Stimulated activated CD8-positive, alpha-beta memory T cell treated with anti-CD3 and anti-CD28 coated beads, Interleukin-4, amount 100 ng/mL, for 24 hours (primary cell): ENCODE measurements around the gene ATP8A2.
"Not testable (repeated sequence)": the region's sequence is repeated elsewhere in the genome, so short reads cannot be mapped to it uniquely, and the experiment has no call there.

Experiments
- DNase-seq: peaks from one replicate; pipeline ENCODE4 v3.0.0-alpha.2; 2020; ENCODE audit warnings: low read depth

ATP8A2 gene

GRCh38 chr13:25463496-25463895 lies 91.7 kb downstream of the ATP8A2 start:
- no peak for DNase-seq

- no peak for DNase-seq
Measured at GRCh38 chr13:25466880-25467279, 95.1 kb downstream of the ATP8A2 start.

- DNase-seq = peak; percentile 6
Measured at GRCh38 chr13:25468325-25469168, 96.8 kb downstream of the ATP8A2 start.

GRCh38 chr13:25469169-25469525 lies 97.4 kb downstream of the ATP8A2 start:
- DNase-seq = no peak

- no peak for DNase-seq
Measured at GRCh38 chr13:25473864-25474263, 102.1 kb downstream of the ATP8A2 start.

GRCh38 chr13:25478186-25478585 lies 106.4 kb downstream of the ATP8A2 start:
- no peak for DNase-seq

GRCh38 chr13:25489238-25489637 lies 117.5 kb downstream of the ATP8A2 start:
- DNase-seq = no peak

GRCh38 chr13:25490236-25490635 lies 118.5 kb downstream of the ATP8A2 start:
- no peak for DNase-seq

- no peak for DNase-seq
Measured at GRCh38 chr13:25493931-25494640, 122.3 kb downstream of the ATP8A2 start.

GRCh38 chr13:25494698-25495411 lies 123.1 kb downstream of the ATP8A2 start:
- no peak for DNase-seq

GRCh38 chr13:25501231-25501630 lies 129.5 kb downstream of the ATP8A2 start:
- no peak for DNase-seq

- DNase-seq = no peak
Measured at GRCh38 chr13:25502031-25502430, 130.3 kb downstream of the ATP8A2 start.

GRCh38 chr13:25502551-25502950 lies 130.8 kb downstream of the ATP8A2 start:
- no peak for DNase-seq

- DNase-seq = no peak
Measured at GRCh38 chr13:25503856-25504255, 132.1 kb downstream of the ATP8A2 start.

- DNase-seq = no peak
Measured at GRCh38 chr13:25507841-25508240, 136.1 kb downstream of the ATP8A2 start.

- not testable (repeated sequence) for DNase-seq
Measured at GRCh38 chr13:25513060-25513459, 141.3 kb downstream of the ATP8A2 start.

- DNase-seq = no peak
Measured at GRCh38 chr13:25518441-25518840, 146.7 kb downstream of the ATP8A2 start.

- DNase-seq = no peak
Measured at GRCh38 chr13:25525884-25526283, 154.1 kb downstream of the ATP8A2 start.

GRCh38 chr13:25528266-25528665 lies 156.5 kb downstream of the ATP8A2 start:
- DNase-seq = no peak

- no peak for DNase-seq
Measured at GRCh38 chr13:25529425-25529824, 157.7 kb downstream of the ATP8A2 start.

GRCh38 chr13:25538276-25538675 lies 166.5 kb downstream of the ATP8A2 start:
- DNase-seq = no peak

GRCh38 chr13:25541434-25542123 lies 169.8 kb downstream of the ATP8A2 start:
- no peak for DNase-seq
